HG03066 (cell line): ENCODE measurements around the gene ALDH5A1.

Experiments used
- ATAC-seq: cut with Tn5 transposase; IDR thresholded peaks from one replicate; pipeline ENCODE4 v1.9.1; 2021; ENCODE audit warnings: low read depth; ENCODE audit not compliant: unreplicated experiment

Gene ALDH5A1

DNA sequence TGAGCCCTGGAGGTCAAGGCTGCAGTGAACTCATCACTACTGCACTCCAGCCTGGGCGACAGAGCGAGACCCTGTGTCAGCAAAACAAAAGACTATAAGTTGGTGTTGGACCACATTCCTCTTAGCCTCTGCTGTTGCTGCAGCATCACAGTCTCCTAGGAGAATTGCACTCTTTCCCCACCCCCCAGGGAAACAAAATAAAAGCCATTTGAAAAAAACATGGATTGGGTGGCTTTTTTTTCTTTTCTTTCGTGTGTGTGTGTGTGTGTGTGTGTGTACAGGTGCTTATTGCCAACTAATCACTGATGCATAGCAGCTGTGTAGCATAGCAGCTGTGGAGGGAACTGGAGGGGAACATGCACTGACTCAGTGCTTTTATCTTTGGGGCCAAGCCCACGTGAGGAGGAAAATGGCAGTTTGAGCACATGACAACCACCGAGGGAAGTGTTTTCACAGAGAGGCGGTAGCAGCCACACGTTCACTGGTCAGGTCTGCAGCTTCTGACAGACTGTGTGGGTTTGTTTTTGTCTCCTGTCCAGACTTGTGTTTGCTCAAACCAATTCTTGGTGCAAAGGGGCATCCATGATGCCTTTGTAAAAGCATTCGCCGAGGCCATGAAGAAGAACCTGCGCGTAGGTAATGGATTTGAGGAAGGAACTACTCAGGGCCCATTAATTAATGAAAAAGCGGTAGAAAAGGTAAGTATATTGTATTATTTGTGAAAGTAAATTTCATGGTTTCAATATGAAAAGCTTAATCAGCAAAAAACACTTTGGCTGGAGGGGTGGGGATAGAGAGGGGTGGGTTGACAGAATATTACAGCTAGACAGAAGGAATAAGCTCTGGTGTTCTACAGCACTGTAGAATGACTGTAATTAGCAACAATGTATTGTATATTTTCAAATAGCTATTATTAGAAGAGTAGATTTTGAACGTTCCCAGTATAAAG is 27.7 kb downstream of the ALDH5A1 start:
- ATAC-seq, result peak; percentile 41

DNA sequence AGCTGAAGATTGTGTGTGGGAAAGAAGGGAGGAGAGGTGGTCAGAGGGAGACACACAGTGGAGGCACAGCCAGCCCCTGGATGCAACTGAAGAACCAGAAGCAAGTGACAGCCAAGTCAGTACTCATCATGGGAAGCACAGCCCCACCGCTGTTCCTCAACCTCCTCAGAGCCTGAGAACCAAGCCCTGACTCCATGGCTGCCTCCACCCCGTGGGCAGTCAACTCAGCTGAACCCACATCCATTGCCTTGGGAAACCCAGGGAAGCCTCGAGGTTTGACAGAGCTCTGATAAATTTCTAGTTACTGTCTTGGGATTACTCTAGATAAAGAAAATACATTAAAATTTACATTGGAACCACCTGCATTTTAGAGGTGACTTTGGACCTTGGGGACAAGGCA is 29.6 kb downstream of the ALDH5A1 start:
- no peak for ATAC-seq

DNA sequence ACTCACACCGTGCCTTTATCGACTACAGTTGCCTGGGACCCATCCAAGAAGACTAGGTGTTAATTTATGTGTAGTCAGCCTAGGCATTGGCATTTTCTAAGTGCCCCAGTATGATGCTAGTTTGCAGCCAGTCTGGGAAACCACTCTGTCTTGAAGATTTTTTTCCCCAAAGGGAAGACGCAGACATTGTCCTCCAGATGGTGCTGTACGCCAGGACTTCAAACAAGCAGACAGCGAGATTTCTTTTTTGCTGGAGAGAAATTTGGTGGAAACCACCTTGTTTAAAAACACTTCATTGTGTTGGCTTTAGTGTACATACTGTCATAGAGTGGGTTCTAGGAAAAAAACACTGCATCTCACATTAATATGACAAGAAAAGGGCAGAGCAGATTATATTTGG is 30.0 kb downstream of the ALDH5A1 start:
- no peak for ATAC-seq

DNA sequence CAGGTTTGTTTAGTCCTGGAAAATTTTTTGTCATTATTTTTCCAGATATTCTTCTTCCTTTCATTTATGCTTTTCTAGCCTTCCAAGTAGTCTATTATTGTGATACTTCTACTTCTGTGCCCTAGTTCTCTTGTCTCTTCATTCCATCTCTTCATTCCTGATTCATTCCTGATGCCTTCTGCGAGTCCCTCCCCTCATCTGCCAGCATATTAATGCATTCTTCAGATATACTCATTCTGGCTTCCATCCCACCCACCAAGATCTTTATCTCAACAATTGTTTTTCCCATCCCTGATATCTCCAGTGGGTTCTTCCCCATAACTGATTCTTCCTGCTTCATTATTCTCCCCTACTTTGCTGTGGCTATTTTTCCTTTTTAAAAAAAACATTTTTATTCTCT is 35.2 kb downstream of the ALDH5A1 start:
- ATAC-seq, result no peak

DNA sequence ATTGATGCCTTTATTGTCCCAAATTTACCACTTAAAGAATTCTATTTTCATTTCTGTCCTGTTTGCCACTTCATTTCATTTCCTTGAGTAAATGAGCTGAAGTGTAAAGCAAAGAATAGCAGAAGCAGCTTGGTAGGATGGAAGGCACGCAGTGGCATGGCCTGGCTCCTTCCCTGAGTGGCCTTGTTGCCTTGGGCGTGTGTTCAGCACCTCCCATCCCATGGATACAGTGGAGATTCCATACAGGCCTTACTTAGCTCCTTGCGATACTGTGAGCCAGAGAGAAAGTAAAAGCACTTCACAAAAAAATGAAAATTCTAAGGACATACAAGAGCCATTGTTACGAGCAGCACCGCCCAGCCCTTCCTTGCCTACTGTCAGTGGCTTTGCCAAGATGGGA is 39.6 kb downstream of the ALDH5A1 start:
- no peak for ATAC-seq

DNA sequence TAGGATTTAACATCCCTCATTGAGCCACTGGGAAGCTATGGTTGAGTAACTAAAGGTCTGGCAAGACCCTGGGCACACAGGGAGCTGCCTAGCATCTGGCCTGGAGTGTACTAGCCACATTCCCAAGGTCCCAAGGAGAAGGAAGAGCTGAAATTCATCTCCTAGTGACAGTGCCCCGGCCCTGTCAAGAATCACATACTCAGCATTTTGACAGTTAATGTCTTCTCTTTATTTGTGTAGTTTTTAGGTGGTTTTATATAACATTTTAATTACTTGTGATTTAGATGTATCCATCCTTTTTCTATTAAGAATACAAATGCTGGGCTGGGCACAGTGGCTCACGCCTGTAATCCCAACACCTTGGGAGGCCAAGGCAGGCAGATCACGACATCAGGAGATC is 40.4 kb downstream of the ALDH5A1 start:
- ATAC-seq, result no peak

DNA sequence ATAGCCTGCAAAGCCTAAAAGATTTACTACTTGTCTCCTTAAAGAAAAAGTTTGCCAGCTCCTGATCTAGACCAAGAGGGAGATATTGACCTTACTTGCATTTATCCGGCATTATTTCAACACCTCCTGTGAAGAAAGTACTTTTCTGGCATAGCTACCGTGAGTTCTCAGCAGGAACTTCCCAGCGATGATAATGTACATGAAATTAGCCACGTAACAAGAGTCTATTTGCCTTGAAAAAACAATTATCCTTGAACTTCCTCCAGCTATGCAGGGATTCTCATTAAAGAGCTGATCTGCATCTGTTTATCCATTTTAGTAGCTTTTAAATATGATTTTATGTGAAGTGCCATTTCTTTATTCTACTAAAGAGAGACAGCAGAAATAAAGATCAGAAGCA is 41.7 kb downstream of the ALDH5A1 start:
- no peak for ATAC-seq

DNA sequence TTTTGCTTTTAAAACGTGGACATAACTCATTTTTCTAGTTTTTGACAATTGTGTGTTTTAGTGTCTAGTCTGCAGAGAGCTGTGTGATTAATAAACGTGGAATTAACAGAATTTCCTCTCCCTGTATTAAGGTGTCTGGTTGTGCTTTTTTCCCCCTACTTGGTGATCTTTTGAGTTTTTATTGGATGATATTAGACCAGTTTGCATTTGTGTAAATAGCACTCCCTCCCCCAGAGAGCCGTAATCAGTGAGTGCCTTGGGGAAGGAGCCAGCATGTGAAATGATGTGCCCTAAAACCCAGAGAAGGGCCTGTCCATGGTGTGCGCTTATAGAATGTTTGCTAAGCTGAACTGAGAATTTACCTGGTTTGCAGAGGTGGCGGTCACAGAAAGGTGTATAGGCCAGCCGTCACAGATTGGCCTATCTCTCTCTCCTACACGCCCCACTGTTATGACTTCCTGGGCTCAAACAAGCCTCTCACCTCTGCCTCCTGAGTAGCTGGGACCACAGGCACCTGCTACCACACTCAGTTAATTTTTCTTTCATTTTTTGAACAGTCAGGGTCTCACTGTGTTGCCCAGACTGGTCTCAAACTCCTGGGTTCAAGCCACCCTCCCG is 42.4 kb downstream of the ALDH5A1 start:
- ATAC-seq, result no peak

DNA sequence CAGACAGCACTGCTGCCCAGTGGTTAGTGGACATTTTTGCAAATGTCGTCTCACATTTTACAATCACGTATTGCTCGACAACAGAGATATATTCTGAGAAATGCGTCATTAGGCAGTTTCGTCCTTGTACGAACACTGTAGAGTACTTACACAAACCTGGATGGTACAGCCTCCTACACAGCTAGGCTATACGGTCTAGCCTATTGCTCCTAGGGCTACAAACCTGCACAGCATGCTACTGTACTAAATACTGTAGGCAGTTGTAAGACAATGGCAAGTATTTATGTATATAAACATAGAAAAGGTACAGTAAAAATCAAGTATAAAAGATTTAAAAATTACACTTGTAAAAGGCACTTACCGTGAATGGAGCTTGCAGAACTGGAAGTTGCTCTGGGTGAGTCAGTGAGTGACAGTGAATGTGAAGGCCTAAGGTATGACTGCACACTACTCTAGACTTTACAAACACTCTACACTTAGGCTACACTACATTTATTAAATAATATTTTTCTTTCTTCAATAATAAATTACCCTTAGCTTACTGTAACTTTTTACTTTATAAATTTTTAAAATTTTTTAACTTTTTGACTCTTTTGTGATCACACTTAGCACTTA is 43.1 kb downstream of the ALDH5A1 start:
- no peak for ATAC-seq

DNA sequence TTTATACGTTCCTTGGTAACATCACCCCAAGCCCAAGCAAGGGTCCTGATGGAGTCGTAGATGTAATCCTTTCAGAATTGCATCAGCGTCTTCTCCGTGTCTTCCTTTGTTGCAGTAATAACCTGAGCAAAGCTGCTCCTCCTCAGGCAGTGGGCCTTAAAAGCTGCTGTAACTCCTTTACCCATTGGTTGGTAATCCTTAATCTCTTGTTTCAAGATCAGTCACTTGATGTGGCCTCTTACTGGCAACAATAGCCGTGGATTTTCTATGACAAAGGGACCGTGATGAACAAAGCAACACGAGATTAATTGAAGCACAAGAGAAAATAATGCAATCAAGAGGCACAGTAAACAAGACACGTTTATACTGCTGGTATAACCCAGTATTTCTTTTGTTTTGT is 44.6 kb downstream of the ALDH5A1 start:
- no peak for ATAC-seq

DNA sequence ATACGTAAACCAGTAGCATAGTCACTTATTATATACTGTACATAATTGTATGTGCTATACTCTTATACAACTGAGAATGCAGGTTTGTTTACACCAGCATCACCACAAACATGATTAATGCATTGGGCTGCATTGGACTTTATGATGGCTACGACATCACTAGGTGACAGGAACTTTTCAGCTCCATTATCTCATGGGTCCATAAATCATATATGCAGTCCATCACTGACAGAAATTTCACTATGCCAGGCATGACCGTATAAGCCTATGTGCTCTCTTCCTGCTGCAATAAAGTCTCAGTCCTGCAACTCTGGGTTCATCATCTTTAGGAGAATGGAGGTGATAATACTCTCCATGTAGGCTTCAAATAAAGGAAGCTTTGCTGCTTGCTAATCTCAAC is 45.4 kb downstream of the ALDH5A1 start:
- ATAC-seq, result no peak

DNA sequence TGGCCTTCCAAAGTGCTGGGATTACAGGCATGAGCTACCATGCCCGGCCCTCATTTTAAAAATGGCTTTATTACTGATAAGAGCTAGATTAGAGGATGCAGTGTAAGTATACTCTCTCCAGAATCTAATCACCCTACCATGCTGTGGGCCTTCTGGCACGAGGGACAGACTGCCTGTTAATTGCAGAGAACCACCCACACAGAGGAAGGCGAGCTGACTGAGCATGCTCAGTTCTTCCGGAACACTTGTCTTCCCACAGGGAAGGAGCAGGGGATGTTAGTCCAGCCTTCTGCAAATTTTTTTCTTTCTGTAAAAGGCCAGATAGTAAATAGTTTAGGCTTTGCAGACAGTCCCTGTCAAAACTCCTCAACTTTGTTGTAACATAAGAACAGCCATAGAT is 48.9 kb downstream of the ALDH5A1 start:
- no peak for ATAC-seq

DNA sequence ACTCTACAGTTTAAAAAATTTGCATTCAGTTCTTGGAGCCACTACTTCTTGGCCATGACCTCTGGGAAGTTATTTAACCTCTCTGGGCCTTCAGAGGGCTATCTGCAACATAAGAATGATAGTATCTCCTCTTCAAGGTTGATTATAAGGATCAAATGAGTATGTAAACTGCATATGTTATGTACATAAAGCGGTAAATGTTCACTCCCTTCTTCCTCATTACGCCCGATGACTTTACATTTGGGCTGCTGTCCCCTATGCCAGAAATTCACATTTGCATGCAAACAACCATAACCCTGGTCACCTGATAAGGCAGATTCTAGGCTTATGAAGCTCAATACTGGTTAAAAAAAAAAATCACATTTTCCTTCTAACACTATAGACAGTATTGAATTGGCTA is 50.4 kb downstream of the ALDH5A1 start:
- ATAC-seq, result no peak

DNA sequence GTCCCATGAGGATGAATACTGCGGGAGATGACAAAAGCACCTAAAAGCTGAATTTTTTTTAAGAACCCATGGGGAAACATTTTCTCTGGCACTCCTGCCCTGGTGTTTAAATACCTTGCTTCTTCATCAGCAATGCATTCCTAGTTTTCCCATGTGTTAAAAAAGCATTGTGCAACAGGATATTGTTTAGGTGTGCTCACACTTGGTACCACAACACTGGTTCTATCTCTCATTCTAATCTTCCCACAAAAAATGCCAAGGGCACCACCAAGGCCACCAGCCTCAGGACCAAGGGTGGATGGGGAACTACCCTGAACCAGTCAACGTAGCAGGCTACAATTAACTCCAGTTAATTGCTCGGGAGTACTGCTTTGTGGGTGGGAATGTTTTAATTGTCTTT is 50.9 kb downstream of the ALDH5A1 start:
- ATAC-seq, result no peak

DNA sequence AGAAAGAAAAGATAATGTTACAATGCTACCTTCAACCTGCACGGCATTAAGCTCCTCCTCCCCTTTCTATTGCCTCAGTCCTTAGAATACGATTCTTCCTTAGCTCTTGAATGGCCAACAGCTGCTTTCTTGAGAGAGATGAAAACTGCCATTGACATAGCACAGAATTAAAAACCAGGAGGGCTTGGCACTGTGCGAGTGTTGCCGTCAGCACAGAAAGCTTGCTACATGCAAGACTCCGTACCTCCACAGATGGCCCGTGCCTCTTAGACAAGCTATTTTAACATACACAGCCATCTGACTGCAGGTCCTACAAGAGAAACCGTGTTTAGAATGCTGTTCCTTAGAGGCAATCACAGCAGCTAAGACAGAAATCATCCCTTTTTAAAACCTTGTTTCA is 51.7 kb downstream of the ALDH5A1 start:
- no peak for ATAC-seq

DNA sequence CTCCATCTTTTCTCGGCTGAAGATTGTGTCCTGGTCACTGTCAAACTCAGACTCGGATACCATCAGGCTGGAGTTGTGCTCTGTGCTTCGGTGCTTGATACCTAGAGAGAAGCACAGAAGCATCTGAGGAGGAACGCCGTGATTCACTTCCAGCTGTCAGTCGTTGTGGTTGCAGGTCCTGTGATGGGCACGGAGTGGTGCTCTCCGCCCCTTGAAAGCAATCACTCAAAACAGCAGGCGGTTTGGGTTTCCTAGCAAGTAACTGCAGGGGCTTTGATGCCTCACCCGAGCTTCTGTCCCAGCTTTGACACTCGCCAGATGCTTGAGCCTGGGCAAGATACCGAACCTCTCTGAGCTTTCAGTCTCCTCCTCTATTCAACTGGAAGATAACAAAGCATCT is 52.5 kb downstream of the ALDH5A1 start:
- no peak for ATAC-seq

DNA sequence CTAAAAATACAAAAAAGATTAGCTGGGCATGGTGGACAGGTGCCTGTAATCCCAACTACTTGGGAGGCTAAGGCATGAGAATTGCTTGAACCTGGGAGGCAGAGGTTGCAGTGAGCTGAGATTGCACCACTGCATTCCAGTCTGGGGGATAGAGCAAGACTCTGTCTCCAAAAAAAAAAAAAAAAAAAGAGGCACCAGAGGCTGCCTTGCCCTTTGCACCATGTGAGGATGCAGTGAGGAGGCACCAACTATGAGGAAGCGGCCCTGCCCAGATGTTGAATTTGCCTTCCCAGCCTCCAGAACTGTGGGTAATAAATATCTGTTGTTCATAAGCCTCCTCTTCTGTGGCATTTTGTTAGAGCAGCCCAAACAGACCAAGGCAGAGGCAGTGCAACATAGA is 54.4 kb downstream of the ALDH5A1 start:
- ATAC-seq, result no peak

DNA sequence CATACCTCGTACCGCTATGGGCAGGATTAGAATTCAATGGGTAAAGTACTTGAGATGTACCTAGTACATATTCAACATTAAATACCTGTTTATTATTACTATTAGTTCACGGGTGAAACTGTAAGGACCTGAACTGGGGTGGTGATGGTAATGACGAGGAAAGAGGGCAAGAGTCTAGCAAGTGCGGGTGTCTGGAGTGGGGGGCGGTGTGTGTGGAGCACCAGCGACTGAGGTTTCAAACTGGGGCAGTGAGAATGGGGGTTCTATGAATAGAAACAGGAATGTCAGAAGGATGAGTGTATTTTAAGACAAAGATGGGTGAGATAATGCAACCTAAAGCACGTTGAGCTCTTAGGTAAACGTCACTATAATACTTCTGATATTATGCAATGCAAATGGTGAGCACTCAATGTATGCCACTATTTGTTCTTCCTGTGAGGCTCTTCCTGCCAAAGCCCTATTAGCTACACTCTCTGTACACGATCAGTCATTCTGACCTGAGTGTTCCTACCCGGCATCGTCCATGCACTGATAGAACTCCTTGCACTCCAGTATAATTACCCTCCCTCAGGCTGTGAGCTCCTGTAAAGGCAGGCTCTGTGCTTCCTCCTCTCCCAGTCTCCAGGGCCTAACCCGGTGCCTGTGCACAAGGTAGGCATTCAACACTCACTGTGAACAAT is 55.0 kb downstream of the ALDH5A1 start:
- ATAC-seq, result no peak

DNA sequence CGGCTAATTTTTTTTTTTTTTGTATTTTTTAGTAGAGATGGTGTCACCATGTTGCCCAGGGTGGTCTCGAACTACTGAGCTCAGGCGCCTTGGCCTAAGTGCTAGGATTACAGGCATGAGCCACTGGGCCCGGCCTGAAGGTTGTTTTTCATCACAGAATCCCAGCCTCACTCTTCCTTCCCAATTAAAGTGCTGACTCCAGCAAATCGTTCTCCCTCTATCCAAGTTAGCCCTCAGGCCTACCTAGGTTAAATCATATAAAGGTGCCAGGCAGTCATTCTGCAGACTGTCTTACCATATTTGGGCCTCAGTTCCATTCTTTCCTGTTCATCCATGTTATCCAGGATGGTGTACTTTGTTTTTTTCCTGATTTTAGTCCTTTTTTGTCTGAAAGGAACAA is 56.4 kb downstream of the ALDH5A1 start:
- ATAC-seq, result no peak

DNA sequence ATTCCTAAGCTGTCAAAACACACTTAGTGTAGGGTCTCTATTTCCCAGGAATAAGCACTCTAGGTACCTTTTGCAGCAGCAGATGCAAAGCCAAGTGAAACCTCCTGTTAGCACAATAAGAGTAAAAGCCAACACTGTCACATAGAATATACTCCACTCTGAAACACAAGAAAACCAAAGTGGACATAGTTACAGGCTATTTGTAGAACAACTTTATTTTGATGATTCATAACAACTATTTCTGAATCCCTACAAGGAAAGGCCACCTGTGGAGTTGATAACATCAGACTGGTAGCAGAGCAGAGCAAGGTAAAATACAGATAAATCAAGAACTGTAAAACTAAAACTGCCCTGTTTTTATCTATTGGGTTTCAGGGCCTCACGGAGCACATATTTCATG is 59.7 kb downstream of the ALDH5A1 start:
- no peak for ATAC-seq

DNA sequence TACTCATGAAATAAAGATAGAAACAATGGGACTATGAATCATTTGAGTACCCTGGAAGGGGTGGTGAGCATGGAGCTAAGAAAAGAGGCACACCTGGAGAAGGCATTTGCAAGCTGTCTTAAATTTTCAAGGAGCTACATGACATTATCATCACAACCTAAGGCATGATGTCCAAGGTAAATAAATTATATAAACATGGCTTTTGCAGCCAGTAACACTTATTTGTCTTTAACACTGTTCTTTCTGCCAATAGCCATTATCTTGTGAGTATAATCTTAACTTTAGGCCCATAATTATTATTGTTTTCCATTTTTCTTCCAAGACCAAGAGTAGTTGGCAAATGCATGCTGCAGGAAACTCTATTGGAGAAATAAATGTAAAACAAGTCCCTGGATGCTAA is 63.7 kb downstream of the ALDH5A1 start:
- ATAC-seq, result no peak
